ENCODE results near the gene DBNL.

Gene DBNL

GRCh38 chr7:44064791-44065430 is 20.4 kb downstream of the DBNL start:
- no peak for DNase-seq (ENCODE audit: low read depth)
- no peak for TF ChIP-seq CTCF (IDR thresholded peaks at IDR 0.05; ENCODE audit: insufficient read depth, low read depth, low read length, missing control alignments)
- no peak overlapping the region for H3K4me3 ChIP-seq (ENCODE audit: low read depth, low read length)

GRCh38 chr7:44065431-44066110 is 21.1 kb downstream of the DBNL start, which contains the start of gene PGAM2:
Gene PGAM2 (minus strand): TSS chr7:44065567. CDS start chr7:44065529, 38 bp downstream.
- DNase-seq (ENCODE audit: low read depth), result no peak
- H3K4me3 ChIP-seq (ENCODE audit: low read depth, low read length), result no peak within 1 kb of the TSS
- no peak for TF ChIP-seq CTCF (IDR thresholded peaks at IDR 0.05; ENCODE audit: insufficient read depth, low read depth, low read length, missing control alignments)

- H3K4me3 ChIP-seq (ENCODE audit: low read depth, low read length), result no peak overlapping the region
- DNase-seq (ENCODE audit: low read depth), result no peak
- TF ChIP-seq CTCF (IDR thresholded peaks at IDR 0.05; ENCODE audit: insufficient read depth, low read depth, low read length, missing control alignments), result no peak
These were observed 21.6 kb downstream of the DBNL start for GRCh38 chr7:44066111-44066460.

GRCh38 chr7:44066494-44067063 is 22.1 kb downstream of the DBNL start:
- H3K4me3 ChIP-seq (ENCODE audit: low read depth, low read length), result no peak overlapping the region
- no peak for DNase-seq (ENCODE audit: low read depth)
- TF ChIP-seq CTCF (IDR thresholded peaks at IDR 0.05; ENCODE audit: insufficient read depth, low read depth, low read length, missing control alignments), result no peak

- no peak for DNase-seq (ENCODE audit: low read depth)
- H3K4me3 ChIP-seq (ENCODE audit: low read depth, low read length), result no peak overlapping the region
- no peak for TF ChIP-seq CTCF (IDR thresholded peaks at IDR 0.05; ENCODE audit: insufficient read depth, low read depth, low read length, missing control alignments)
These were observed 22.8 kb downstream of the DBNL start for GRCh38 chr7:44067064-44067951.

GRCh38 chr7:44068054-44068453 is 23.6 kb downstream of the DBNL start:
- H3K4me3 ChIP-seq (ENCODE audit: low read depth, low read length), result no peak overlapping the region
- DNase-seq (ENCODE audit: low read depth), result no peak
- no peak for TF ChIP-seq CTCF (IDR thresholded peaks at IDR 0.05; ENCODE audit: insufficient read depth, low read depth, low read length, missing control alignments)
